SHP77 (cell line): ENCODE results near the gene ARHGDIG.

Experiments used
- DNase-seq, 2 experiments: peaks; one replicate each; lab custom pipeline; 2025; lab: John Stamatoyannopoulos, UW

Gene ARHGDIG

GRCh38 chr16:297832-298231, 17.4 kb downstream of the ARHGDIG start:
- DNase-seq, result no peak

GRCh38 chr16:301235-301634, 20.8 kb downstream of the ARHGDIG start:
- no peak for DNase-seq

DNA sequence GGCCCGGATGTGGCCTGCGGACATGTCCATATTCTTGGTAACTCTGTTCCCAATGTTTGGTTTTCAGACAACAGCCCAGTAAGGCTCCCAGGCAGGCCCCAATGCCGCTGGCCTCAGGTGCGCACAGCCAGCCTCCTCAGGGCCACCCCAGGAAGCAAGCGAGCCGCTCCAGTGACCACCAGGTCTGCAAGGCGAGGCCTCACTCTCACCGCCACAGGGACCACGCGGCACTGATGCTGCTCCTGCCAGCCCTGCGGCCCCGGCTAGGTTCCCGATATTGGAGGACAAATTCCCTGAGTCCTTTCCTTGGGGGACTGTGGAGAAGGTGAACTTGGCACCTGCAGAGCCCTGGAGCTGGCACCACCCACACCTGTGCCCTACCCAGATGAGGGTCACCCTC, 21.6 kb downstream of the ARHGDIG start:
- no peak for DNase-seq

DNA sequence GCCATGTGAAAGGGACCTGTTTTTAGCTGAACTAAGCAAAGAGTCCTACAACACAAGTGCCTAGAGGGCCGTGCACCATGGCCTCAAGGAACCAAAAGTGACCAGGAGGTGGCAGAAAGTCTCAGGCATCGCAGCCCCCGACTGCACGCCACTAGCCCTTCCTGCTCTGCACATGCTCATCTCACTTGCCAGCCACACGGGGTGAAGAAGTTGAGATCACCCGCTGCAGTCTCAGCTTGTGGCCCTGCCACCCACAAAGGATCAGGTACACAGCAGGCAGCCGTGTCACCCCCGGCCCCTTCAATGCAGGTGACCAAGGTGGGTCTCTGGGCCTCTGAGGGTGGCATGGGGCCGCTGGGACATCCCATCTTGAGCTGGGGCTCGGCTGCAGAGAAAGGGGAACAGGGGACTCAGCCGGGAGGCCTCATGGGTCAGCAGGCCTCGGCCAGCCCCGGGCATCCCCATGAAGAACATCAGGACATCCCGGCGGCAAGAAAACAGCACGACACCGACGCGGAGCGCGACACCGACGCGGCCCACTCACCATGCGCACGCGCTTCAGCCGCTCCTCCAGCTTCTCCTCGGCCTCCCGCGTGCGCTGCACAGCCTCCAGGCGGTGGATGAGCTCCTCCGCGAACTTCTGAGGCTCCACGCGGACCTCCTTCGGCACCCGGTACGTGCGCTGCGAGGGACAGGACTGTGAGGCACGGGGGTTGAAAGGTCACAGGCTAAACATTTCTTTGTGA, 23.5 kb downstream of the ARHGDIG start:
- DNase-seq, result peak in 1 of 2 experiments; percentile 5

DNA sequence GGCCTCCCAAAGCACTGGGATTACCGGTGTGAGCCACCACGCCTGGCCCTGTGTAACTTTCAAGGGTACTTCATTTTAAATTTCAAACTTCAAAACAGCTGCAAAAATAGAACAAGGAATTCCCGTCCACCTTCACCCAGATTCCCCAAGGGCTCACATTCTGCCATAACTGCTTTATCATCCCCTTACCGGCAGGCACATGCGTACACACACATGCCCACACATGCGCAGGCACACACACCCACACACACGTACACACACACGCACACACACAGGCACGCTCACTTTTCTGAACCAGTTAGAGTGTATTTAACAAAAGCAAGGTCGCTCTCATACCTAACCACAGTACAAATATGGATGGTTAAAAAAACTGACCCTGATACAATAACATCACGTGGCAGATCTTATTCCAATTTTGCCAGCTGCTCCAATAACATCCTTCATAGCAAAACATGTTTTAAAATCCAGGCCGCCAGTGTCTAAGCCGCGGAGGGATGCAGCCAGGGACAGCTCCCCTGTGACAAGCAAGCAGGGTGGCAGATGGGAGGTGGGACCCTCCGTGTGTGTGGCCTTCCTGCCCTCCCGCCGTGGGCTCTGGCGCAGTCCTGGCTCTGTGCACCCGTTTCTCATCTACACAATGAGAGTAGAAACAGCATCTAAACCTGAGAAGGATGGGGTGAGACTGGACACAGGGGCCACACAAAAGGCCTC, 25.7 kb downstream of the ARHGDIG start:
- DNase-seq, result no peak

DNA sequence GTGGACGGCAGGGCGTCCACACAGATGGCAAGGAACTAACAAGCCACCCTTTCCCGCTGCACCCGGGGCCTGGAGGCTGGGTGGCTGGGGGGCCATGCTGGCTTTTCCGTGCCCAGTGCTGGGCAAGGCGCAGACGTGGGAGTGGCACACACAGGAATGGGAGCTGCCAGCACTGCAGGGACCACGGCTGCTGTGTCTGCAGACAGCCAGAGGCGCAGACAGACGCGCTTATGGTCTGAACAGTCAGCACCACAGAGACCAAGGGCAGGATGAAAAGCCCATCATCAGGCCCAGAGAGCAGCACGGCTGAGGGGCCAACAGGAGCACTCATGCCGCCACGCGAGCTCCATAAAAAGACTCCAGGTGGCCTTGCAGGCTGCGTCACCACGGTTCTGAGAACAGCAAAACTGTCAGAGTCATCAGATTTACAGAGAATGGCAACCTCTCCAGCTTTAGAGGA, 26.6 kb downstream of the ARHGDIG start:
- DNase-seq, result no peak

DNA sequence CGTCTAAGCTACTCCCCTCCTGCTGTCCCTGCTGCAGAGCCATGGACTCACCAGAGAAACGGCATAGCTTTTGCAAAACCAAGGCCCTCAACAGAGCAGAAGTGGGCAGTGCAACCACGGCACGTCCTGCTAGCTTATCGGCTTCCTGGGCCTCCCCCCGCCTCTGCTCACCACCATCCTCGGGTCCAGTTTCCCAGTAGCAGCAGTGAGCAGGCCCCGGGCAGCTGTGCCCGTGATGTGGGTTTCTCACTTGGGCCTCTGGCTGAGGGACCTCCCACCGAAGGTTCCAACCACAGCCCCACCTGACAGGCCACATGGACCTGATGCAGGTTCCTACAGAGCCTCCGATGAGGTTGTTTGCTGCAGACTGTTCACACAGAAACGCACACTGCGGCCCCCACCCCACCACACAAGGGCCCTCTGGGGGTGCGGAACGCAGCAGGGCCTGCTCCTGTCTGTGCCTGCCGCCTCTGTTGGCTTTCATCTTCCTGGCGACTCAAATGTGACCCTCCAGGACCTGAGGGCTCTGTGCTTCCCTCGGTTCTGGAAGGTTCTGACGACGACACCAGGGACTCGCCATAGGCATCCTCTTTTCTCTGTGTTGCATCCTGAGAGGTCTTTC, 27.4 kb downstream of the ARHGDIG start:
- DNase-seq, result no peak

- no peak for DNase-seq
These were observed 29.1 kb downstream of the ARHGDIG start for GRCh38 chr16:309476-309875.

GRCh38 chr16:311725-312124, 31.3 kb downstream of the ARHGDIG start:
- no peak for DNase-seq

GRCh38 chr16:314351-314750, 34.0 kb downstream of the ARHGDIG start:
- no peak for DNase-seq

DNA sequence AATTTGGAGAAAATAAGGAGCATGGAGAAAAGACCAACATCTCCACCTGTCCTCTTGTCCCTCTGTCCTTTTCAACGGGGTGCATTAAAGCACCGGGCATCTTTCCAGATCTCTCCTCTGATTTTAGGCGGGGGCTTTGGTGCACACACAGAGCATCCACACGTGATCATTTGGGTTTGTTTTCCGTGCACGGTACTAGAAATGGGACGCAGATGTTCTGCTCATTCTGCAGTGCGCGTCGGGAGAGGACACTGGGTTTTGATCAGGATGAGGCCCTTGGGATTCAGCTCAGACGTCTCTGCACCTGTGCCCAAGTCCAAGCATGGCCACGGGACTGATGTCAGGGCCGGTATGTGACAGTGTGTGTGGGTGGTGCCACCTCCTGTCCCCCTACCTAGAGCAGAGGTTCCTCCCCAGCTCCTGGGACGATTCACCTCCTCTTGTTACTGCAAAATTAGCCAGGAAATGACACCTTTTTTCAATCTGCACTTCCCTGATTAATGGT, 34.5 kb downstream of the ARHGDIG start:
- DNase-seq, result no peak

- no peak for DNase-seq
These were observed 36.5 kb downstream of the ARHGDIG start for GRCh38 chr16:316741-317464.

DNA sequence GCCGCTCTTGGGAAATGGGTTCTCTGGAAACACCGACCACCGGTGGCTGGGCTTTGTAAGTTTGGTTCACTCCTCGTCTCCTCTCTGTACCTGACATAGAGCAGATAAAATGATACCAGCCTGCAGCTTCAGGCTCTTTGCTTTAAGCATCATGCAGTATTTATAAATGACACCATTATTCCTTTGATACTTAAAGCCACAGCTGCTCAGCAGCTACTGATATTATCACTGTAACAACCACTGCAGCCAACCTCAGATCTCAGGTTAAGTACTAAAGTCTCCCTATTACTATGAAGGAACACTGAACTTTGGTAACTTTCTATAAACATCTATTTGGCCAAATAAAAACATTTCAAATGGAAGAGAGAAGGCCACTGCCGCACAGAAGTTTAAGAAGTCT, 37.2 kb downstream of the ARHGDIG start:
- no peak for DNase-seq

- no peak for DNase-seq
These were observed 38.2 kb downstream of the ARHGDIG start for GRCh38 chr16:318628-319027.

GRCh38 chr16:320206-320605, 39.8 kb downstream of the ARHGDIG start:
- DNase-seq, result no peak

DNA sequence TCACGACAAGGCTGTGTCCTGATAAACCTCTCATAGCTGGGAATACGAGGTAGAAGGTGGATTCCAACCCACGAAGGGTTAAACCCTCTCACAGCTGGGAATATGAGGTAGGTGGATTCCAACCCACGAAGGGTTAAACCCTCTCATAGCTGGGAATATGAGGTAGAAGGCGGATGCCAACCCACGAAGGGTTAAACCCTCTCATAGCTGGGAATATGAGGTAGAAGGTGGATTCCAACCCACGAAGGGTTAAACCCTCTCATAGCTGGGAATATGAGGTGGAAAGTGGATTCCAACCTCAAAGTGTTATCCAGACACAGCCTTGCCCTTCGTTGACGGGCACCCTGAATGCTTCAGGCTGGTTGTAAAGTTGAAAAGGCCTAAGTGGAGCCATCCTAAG, 41.1 kb downstream of the ARHGDIG start:
- DNase-seq, result no peak

DNA sequence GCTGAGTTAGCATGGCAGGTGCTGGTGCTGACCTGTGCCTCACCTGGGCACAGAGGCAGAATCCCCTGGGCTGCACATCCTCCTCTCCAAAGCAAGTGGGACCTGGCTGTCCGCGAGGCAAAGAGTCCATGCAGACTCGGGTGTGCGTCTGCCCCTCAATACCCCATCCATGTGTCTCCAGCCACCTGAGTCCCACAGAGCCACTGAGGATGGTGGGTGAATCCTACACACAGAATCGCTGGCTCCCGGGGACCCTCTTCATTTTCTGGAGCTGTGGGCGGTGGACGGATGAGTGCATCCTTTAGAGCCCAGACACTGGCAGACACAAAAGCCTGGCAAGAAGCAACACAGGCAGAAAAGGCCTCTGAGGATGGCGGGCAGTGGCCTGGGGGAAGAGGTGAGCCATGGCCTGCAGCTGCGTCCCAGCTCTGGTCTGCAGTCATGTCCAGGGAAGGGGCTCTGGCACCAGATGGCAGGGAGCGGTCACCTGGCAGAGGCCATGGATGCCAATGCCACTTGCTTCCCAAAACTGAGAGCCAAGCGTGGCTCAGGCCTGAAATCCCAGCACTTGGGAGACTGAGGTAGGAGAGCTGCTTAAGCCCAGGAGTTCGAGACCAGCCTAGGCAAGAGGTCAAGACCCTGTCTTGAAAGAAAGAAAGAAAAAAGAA, 42.2 kb downstream of the ARHGDIG start:
- DNase-seq, result no peak

GRCh38 chr16:324201-324450, 43.7 kb downstream of the ARHGDIG start:
- no peak for DNase-seq

GRCh38 chr16:324451-325334, 44.3 kb downstream of the ARHGDIG start:
- DNase-seq, result no peak

DNA sequence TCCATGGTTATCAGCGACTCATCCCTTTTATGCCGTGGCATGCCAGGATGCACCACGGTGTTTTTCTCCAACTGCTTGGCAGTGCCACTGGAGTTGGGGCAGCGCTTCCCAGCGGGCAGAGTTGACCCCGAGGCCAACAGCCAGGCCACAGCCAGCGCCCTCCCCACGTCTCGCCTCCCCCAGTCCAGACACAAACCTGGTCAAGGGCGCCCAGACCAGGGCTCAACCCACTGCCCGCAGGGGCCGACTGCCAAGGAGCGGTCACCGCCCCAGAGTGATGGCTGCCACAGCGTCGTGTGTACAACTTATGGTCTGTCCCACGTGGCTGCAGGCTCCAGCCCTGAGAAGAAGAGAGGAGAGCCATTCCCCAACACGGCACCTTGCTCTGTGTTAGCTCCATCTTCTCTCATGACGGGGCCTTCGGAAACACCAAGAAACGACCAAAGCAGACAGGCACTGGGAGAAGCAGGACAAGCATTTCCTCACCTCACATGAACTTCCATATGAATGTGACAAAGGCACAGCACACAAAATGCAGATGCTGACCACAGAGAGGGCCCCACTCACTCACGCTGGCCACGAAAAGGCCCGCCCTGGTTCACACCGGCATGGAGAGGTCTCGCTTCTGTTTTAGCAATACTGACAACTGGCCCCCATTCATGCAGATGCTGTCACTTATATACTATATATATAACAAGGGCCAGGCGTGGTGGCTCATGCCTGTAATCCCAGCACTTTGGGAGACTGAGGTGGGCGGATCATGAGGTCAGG, 45.2 kb downstream of the ARHGDIG start:
- DNase-seq, result no peak
